CD4-positive, alpha-beta T cell treated with Interleukin-12 subunit alpha and Interleukin-12 subunit beta, for 1 hour (primary cell): ENCODE data around the gene SRPK2.

Experiments used
- DNase-seq: peaks from one replicate; pipeline ENCODE4 v3.0.0-alpha.2; 2020

Gene SRPK2

DNA sequence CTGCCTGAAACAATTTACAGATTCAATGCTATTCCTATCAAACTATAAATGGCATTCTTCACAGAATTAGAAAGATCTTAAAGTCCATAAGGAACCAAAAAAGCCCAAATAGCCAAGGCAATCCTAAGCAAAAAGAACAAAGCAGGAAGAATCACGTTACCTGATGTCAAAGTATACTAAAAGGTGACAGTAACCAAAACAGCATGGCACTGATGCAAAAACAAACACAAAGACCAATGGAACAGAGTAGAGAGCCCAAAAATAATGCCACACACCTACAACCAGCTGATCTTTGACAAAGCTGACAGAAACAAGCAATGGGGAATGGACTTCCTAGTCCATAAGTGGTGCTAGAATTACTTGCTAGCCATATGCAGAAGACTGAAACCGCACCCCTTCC is 208.7 kb downstream of the SRPK2 start:
- DNase-seq = no peak

GRCh38 chr7:105178928-105179541 is 209.7 kb downstream of the SRPK2 start:
- DNase-seq = no peak

DNA sequence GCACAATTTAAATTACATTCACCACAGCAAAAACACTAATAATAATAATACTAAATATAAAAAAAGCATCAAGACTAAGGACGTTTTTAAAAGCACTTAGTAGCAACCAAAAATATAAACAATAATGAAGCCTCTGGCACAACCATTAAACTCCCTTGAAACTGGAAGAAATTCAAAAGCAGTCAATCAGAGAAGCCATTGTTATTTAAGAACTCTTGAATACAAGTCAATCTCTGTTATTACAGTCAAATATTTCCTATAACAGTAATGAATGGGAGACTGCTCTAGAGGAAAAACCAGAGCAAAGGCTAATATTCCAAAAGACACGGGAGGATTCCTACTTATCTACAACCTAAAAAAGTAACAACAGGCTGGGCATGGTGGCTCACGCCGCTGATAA is 210.5 kb downstream of the SRPK2 start:
- no peak for DNase-seq

DNA sequence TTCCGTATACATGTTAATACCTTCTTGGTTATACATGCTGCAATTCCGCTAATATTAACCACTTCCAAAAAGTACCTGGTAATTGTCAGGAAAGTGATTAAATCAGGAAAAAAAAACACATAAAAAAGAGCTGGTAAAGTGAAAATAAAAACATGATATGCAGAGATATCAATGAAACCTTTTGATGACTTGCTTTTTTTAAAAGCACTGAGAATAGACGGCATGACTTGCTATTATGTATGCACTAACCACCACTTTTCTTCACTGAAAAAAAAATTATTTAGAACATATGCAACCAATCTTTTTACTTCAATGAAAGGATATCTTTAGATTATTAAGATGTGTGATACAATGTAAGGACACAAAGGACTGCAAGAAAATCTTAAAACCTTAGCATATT is 211.7 kb downstream of the SRPK2 start:
- no peak for DNase-seq

DNA sequence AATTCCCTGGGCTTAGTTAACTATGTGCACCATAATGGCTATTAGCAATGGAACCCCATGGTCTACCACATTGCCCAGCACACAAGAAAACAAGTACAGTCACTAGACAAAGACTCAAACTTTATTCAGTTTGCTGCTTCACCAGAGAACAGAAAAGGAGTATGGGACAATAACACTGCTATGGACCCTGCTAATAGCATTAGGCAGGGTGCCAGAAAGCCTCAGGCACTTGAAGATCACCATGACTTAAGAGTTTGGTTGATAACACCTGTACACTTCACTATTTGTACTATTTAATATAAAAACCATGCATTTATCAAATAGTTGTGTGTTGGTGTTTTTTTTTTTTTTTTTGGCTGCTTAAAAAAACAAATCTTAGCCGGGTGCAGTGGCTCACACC is 215.1 kb downstream of the SRPK2 start:
- DNase-seq = no peak

- no peak for DNase-seq
Observed at GRCh38 chr7:105164751-105165150, 224.0 kb downstream of the SRPK2 start.

GRCh38 chr7:105163718-105164117 is 225.0 kb downstream of the SRPK2 start:
- DNase-seq = no peak

- DNase-seq = no peak
Observed at GRCh38 chr7:105161366-105161765, 227.4 kb downstream of the SRPK2 start.

DNA sequence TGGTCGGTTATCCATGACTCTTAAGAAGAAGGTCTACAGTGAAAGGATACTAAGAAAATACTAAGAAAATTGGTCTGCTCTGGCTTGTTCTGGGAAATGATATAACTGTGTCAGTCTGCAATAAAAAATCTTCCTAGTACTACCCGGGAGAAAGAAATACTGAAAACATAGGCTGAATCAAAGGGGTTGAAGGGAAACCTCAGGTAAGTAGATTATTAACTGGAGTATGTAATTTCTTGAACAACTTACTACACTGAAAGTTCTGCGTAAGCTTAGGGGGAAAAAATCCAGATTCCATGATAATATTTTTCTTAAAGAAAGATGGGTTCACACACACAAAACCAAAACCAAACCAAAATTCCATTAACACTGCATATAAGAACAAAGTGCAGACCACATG is 231.4 kb downstream of the SRPK2 start:
- DNase-seq = no peak

DNA sequence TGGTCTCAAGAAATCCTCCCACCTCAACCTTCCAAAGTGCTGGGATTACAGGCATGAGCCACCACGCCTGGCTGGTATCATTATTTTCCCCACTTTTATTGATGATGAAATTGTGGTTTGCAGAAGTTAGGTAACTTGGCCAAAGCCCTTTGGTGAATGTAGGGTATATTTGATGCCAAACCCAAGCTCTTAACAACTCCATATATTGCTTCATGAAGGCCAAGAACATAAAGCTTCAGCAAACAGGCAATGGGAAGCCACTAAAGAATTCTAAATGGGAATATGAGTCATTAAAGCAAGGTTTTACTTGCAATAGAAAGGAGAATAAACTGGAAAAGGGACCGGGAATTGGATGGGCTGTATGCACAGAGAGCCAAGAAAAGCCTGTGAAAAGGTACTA is 232.0 kb downstream of the SRPK2 start:
- DNase-seq = no peak

DNA sequence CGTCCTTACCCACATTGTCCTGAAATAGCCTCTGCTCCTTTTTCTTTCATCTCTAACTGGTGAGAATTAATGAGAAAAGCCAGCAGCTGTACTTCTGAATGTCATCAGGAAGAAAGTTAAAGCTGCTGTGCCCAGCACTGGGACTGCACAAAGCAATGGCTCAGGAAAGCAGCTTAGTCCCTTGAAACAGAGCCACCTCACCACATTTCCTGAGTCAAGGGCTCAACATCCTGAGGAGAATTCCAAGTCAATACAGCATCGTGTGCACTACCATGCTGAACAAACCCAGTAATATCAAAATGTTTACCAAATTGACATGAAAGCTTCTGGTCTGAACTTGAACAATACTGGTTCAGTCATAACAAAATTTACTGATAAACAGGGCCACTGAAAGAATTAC is 234.6 kb downstream of the SRPK2 start:
- DNase-seq = no peak

DNA sequence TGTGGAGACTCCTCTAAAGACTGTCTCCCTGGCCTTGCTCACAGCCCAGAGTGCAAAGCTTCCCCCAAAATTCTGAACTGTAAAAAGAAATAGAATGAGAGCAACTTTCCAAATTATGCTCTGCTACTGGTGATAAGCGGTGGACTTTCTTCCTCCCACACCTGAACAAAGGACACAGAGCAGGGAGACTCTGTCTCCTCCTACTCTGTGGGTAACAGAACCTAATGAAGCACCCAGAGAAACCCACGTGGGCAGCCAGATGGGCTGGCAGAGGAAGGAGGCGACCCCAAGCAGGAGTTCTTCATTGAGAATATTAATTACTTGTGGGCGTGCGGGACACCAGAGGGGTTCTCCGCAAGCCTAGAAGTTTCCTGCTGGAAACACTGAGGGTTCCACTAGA is 235.2 kb downstream of the SRPK2 start:
- DNase-seq = no peak

DNA sequence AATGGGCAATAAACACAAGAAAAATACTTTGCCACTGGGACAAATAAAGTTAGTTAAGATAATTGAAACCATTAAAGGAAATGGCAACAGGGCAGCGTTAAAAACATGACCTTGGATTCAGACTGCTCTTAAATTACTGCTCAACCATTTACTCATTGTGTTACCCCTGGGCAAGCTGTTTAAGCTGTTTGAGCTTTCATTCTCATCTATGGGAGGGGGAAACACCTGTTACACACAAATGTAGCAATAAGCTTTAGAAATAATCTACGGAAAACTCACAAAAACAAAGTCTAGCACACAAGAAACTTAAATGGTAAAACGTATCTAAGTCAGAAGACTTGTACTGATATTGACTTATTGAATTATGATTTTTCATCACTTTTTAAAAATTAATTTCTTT is 237.6 kb downstream of the SRPK2 start:
- DNase-seq = no peak

DNA sequence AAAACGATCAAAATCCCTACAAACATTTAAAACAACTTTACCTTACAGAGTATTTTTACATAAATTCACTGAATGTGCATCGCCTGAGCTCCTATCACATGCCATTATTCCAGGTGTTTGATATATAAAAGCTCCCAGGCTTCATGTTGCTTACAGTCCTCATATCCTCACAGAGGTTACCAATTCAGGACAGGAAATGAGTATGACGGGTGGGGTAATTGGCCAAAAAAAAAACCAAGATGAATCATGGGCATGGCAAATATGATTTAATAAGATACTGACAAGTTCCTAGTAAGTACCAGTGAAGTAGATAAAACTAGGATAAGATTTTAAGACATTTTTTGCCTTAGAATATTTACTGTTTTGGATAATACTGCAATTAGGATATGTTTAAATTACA is 238.9 kb downstream of the SRPK2 start:
- no peak for DNase-seq

DNA sequence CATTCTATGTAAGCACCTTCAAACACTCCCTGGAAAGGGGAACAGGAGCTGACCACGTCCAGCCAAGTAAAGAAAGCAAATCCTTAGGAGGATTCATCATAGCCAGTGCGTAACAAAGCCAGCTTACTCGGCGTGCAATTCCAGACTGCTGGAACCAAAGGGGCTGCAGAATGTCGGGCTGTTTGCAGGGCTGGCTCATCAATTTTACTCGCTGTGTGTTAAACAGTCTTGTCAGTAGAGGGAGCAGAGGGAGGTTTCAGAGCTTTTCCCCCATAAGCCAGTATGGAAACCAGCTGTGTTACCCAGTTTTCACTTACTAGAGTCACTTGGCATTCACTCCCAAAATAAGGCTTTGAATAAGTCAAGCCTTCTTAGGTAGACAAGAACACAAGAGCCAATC is 247.7 kb downstream of the SRPK2 start:
- peak; percentile 15 for DNase-seq

- DNase-seq = no peak
Observed at GRCh38 chr7:105139381-105139780, 249.3 kb downstream of the SRPK2 start.

- DNase-seq = no peak
Observed at GRCh38 chr7:105137898-105138297, 250.8 kb downstream of the SRPK2 start.

DNA sequence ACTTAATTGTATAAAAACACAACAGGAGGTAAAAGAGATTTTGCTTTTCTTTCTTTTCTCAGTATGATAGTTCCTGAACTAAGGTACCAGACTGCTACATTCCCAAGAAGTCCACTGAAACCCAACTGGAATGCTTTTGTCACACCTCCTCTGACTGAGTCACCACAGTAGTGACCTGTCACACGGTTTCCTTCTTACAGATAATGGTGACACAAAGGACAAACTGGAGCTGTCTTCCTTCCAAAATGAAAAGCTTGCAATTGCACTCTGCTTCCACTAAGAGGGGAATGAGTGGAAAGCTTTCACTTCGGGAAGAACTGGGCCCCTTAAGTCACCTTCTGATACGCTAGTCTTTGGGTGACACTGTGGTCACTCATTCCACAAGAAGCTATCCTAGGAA is 252.5 kb downstream of the SRPK2 start:
- DNase-seq = no peak

DNA sequence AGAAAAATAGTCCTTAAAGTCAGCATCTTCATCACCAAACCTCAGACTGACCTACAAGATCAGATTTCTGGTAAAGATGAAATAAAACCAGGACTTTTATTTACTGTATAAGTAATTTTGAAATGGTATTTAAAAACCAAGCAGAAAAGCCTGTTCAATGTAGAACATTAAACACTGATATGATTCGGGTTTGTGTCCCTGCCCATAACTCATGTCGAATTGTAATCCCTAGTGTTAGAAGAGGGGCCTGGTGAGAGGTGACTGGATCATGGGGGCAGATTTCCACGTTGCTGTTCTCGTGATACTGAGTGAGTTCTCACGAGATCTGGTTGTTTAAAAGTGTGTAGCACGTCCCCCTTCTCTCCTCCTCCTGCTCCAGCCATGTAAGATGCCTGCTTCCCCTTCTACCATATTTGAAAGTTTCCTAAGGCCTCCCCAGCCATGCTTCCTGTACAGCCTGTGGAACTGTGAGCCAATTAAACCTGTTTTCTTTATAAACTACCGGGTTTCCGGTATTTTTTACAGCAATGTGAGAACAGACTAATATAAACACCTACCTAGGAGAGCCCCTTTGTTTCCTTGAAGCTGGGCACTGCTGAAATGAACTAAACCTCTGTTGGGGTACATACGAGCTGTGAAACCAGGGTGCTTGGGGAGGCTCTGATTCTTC is 254.6 kb downstream of the SRPK2 start:
- no peak for DNase-seq

DNA sequence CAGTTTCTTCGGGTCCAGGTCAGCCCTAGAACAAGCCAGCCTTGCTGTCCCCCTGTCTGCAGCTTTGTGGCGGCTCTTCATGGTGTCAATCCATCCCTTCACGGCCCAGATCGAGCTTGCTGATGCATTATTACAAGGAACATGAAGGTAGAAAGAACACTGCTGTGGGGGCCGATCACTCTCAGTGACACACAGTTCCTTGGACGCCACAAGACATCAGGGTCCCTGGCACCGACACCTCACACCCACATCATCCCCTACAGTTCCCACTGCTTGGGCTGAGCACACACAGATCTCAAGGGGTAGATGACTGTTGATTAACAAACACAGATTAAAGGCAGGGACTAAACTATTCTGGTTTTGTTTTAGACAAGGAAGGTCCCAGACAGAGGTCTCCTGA is 255.4 kb downstream of the SRPK2 start:
- DNase-seq = no peak

DNA sequence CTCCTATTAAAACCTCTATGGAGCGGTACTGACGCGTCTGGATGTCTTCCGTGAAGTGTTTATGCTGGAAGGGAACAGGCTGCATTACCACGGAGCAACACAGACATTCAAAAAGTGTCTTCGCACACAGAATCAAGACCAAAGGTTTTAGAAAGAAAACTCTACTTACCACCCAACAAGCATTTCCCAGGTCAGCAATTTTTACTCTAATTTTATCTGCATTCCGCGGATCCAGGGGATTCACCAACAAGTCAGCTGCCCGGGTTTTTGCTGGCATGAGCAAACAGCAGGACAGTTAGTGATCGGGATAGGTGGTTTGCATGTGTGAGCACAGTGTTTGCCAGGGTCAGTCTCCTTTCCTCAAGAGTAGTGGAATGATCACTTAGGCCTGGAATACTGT is 255.9 kb downstream of the SRPK2 start:
- DNase-seq = no peak

DNA sequence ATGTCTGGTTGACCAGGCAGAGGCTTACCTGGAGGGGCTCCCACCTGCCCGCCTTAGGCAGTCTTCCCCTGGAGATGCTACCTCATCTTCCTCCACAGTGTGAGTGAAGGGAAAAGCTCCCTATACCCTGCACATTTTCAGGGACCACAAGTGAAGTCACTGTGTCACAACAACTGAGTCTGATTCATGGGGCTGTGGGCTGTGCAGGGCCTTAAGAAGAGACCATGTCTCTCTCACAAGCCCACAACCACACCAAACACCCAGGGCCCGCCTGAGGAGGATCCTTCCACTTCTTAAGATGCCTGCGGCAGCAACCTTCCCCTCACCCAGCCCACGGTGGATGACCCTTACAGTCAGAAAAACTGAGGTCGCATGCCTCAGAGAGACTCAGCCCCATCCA is 256.4 kb downstream of the SRPK2 start:
- DNase-seq = no peak

- DNase-seq = no peak
Observed at GRCh38 chr7:105131890-105132289, 256.8 kb downstream of the SRPK2 start.

DNA sequence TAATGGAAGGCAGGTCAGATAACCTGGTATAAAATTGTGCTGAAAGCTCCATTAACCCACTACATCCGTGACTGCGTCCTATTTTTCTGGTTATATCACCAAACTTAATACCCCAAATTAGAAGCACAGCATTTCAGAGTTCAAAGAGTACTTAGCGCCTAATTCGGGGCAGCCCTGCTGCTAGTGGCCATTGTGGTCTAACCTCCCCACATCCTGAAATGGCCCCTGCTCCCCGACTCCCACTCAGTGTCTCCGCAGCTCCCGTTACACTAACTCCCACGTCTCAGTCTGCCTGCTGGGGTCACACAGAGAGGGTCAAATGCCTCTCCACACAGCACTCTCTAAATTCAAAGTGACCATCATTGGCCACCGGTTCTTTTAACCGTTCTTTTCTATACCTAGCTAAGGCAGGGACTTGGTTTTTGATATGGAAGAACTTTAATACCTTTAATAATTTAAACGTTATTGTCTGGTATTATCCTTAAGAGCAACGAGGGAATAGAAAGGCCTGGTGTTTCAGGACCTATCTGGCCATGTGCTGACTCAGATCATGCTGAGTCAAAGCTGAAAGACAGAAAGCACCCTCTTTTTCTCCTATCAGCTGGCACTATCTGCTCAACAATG is 257.6 kb downstream of the SRPK2 start:
- DNase-seq = no peak

GRCh38 chr7:105130580-105130979 is 258.1 kb downstream of the SRPK2 start:
- DNase-seq = no peak
